HG02763 (cell line): Measurements from ENCODE around the gene RAB3C.
"Not testable (repeated sequence)": the region's sequence is repeated elsewhere in the genome, so short reads cannot be mapped to it uniquely, and the experiment has no call there.

Experiments used
- ATAC-seq: cut with Tn5 transposase; IDR thresholded peaks from one replicate; pipeline ENCODE4 v1.9.1; 2021; ENCODE audit warnings: mild to moderate bottlenecking, moderate library complexity; ENCODE audit not compliant: unreplicated experiment

RAB3C gene

DNA sequence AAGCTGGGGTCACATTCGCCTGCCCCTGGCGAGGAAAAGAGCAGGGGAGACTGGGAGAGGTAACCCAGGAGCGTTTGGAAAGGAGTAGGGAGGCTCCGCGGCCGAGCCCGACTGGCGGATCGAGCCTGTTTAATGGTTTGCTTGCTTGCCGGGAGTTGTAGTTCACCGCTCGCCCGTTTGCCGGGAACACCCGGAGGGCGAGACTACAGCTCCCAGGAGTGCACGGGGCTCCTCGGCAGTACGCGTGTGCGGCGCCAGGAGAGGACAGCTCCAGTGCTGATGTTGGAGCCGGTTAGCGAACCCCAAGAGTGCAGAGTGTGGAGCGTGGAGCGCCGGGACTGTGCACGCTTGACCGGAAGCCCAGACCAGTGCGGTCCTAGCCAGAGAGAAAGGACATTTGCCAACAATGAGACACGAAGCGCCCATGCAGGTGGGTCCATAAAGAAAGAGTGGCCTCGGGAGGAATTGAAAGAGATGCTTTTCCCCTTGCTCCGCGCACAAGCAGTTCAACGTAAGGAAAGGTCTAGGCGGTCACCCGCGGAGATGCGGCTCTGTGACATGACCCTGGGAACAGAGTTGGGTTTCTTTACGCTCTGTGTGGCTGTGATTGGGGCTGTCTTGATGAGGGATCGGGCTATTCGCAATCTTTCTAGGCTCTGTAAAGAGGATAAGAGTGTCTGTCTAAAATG is at the start of gene RAB3C:
RAB3C (plus strand) TSS at position 273 of the 689 bp plus-strand sequence; CDS start at position 407, 134 bp downstream.
- ATAC-seq, result peak; percentile 100

GRCh38 chr5:58541935-58542334 is 40.9 kb upstream of the RAB3C start:
- ATAC-seq, result not testable (repeated sequence)

DNA sequence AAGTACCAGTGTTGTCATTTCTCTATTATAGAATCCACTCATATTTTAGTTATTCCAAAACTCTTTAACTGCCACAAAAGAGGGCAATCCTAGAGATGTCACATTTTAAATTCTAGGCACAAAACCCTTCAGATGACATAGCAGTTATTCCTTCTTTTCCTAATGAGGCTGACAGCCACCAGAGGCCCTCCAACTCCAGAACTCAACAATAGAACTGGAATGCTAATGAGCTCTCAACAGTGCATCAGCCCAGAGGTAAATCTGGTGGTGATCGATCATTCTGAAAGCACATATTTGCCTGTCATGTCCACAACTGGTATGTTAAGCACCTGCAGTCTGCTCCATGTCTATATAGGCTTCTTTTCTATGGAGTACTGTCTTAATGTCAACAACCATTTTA is 40.2 kb upstream of the RAB3C start:
- ATAC-seq, result no peak

GRCh38 chr5:58543723-58544122 is 39.2 kb upstream of the RAB3C start:
- ATAC-seq, result no peak

DNA sequence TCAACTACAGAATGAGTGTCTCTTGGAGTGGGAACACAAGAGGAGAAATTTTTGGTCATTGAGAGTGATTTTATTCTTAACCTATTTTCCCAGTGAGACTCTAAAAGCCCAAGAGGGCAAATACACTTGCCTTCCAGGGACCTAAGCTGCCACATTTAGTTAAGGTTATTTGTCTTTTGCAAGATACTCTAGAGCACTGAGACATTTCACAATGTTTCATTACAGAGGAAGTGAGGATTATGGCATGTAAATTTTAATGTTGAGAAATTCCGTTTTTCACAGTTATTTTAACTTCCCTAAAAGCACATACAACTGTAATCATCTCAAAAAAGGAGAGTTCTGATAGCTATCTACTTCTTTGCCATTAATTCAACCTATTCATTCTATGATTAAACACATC is 38.7 kb upstream of the RAB3C start:
- no peak for ATAC-seq

DNA sequence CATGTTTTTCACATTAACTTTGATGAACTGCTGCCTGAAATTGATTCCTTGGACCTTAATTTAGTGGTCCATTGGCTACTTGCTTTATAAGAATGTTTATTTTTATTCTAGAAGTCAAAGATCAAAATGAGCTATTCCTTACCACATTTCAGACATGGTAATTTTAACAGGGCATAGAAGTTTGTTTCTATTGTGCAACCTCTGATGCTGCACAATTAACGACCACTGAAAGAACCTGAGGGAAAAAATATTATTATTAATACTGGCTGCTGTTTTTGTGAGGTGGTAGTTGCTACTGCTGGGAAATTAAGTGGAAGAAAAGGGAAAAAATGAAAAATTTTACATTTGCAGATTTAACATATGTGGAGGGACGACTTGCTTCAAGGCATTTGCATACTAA is 37.9 kb upstream of the RAB3C start:
- no peak for ATAC-seq

- peak; percentile 91 for ATAC-seq
These were observed 37.0 kb upstream of the RAB3C start for GRCh38 chr5:58545912-58546311.

DNA sequence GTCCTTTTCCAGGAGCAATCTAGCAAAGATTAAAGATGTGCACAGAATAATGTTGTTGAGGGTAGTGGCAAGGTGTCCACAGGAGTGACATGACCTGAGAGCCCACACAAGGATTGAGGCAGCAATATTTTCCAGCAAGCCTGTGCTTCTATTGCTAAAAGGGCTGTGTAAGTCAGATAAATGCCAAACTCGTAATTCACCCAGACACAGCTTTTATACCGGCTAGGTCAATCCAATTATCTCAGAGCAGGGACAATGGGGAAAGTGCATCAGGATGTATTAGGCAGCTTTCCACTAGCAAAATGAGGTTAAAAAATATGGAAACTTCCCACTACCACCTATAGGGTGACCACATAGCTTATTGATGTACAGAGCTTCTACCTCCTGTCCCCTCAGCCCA is 34.8 kb upstream of the RAB3C start:
- no peak for ATAC-seq

DNA sequence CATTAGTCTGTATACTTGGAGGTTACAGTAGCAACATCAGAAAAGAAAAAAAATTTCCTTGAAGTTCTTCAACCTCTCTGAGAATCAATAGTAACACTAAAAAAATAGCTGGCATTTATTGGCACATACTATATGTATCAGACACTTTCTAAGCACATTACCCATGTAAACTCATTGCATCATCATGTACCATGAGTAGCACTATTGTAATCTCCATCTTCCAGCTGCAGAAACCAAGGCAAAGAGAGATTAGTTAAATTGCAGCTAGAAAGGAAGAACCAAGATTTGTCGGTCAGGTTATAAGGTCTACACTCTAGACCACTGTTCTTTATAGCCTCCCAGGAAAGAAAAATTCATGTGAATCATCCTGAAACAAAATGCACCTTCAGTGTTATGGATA is 31.4 kb upstream of the RAB3C start:
- ATAC-seq, result no peak

DNA sequence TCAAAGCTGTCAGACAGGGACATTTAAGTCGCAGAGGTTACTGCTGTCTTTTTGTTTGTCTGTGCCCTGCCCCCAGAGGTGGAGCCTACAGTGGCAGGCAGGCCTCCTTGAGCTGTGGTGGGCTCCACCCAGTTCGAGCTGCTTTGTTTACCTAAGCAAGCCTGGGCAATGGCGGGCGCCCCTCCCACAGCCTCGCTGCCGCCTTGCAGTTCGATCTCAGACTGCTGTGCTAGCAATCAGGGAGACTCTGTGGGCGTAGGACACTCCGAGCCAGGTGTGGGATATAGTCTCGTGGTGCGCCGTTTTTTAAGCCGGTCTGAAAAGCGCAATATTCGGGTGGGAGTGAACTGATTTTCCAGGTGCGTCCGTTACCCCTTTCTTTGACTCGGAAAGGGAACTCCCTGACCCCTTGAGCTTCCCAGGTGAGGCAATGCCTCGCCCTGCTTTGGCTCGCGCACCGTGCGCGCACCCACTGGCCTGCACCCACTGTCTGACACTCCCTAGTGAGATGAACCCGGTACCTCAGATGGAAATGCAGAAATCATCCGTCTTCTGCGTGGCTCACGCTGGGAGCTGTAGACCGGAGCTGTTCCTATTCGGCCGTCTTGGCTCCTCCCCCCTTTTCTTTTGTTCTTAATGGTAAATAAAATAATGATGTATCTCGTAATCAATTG is 25.1 kb upstream of the RAB3C start:
- ATAC-seq, result not testable (repeated sequence)

DNA sequence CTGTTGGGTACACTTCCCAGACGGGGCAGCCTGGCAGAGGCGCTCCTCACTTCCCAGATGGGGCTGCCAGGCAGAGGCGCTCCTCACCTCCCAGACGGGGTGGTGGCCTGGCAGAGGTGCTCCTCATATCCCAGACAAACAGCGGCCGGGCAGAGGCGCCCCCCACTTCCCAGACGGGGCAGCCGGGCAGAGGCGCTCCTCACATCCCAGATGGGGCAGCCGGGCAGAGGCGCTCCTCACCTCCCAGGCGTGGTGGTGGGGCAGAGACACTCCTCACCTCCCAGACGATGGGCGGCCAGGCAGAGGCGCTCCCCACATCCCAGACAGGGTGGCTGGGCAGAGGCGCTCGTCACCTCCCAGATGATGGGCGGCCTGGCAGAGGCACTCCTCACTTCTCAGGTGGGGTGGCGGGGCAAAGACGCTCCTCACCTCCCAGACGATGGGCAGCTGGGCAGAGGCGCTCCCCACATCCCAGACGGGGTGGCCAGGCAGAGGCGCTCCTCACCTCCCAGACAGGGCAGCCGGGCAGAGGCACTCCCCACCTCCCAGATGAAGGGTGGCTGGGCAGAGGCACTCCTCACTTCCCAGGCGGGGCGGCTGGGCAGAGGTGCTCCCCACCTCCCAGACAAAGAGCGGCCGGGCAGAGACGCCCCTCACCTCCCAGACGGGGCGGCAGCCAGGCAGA is 19.7 kb upstream of the RAB3C start:
- ATAC-seq, result not testable (repeated sequence)

DNA sequence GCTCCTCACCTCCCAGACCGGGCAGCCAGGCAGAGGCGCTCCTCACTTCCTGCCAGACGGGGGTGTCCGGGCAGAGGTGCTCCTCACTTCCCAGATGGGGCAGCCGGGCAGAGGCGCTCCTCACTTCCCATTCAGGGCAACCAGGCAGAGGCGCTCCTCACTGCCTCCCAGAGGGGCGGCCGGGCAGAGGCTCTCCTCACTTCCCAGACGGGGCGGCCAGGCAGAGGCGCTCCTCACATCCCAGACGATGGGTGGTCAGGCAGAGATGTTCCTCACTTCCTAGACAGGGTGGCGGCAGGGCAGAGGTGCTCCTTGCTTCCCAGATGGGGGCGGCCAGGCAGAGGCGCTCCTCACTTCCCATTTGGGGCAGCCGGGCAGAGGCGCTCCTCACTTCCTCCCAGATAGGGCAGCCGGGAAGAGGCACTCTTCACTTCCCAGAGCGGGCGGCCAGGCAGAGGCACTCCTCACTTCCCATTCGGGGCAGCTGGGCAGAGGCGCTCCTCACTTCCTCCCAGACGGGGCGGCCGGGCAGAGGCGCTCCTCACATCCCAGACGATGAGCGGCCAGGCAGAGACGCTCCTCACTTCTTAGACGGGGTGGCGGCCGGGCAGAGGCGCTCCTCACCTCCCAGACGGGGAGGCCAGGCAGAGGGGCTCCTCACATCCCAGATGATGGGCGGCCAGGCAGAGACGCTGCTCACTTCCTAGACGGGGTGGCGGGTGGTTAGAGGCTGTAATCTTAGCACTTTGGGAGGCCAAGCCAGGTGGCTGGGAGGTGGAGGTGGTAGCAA is 18.6 kb upstream of the RAB3C start:
- not testable (repeated sequence) for ATAC-seq

- no peak for ATAC-seq
These were observed 17.8 kb upstream of the RAB3C start for GRCh38 chr5:58565033-58565432.

DNA sequence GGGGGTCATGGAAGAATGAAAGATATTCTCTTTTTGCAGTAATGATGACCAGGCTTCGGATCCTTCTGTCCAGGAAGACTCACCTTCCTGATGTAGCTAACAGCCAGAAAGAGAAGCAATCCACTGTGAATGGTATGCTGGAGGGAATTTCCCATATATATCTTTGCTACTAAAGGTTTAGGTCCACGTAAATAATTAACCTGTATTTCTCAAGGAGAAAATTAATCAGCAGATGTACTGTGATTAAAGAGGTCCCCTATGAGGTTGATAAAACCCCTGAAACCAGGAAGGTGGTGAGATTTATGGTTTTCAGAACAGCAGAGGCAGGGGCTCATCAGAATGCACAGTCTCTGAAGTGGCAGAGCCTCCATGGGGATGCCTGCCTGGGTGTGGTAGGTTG is 11.4 kb upstream of the RAB3C start:
- ATAC-seq, result no peak

- not testable (repeated sequence) for ATAC-seq
These were observed 9.9 kb upstream of the RAB3C start for GRCh38 chr5:58572973-58573372.

GRCh38 chr5:58579781-58580180 is 3.1 kb upstream of the RAB3C start:
- no peak for ATAC-seq

DNA sequence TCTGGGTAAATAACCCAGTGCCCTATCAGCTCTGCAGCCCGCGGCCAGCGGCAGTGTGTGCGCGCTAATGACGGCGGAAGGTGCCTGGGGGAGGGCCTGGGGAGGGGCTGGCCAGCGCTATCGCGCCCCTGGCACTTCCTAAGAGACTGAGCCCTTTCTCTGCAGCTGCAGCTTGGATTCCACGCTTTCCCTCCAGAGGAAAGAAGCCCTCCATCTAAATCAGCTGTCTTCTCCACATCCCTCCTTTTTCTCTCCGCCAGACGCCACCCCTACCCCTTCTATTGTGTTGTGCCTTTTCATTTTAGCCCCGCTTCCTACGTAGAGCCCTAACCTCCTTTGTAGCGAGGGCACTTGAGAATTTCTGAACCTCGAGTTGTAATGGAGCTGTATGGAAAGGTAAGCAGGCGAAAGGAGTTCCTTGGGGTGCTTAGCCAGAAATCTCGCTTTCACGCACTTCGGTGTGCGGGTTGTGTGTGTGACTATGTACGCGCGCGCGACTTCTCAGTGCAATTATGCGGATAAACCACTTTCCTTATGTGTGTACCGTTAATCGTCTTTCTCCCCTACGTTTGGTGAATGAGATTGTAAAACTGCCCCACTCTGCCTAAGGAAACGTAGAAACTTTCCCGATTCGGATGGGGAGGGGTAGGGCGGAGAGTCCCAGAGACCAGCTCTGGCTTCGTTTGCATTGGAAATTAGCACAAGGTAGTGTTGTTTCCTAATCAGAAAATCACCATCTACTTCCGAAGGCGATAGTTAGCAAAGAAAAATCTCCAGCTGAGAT is 664 bp upstream of the RAB3C start:
- ATAC-seq, result no peak

GRCh38 chr5:58595952-58596351 is 13.1 kb downstream of the RAB3C start:
- no peak for ATAC-seq

- no peak for ATAC-seq
These were observed 15.6 kb downstream of the RAB3C start for GRCh38 chr5:58598440-58598839.

DNA sequence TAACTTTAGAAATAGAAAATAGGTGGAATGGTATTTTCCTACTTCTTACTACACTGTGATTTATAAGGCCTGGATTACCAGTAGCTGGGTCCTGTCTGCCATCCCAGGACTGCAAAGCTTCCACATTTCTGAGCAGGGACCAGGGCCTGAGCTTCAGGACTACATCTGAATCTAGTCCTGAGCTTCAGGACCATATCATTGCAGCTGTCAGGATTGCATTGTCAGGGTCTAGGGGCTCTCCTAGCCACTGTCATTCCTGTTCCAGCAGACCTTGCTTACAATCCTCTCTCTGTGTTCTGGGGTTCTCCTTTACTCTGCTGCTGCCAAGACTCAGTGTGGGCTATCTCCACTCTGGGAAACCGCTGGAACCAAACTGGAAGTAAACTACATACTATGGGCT is 16.3 kb downstream of the RAB3C start:
- no peak for ATAC-seq
